CD4-positive, alpha-beta T cell treated with Interleukin-4 for 4 hours (primary cell): ENCODE measurements around the gene ZDHHC14.

Source experiments
- DNase-seq: peaks from one replicate; pipeline ENCODE4 v3.0.0-alpha.2; 2020

ZDHHC14 gene

GRCh38 chr6:157520117-157520406 is 139.1 kb downstream of the ZDHHC14 start:
- no peak for DNase-seq

- no peak for DNase-seq
These were observed 139.8 kb downstream of the ZDHHC14 start for GRCh38 chr6:157520596-157521361.

GRCh38 chr6:157521362-157522335 is 140.7 kb downstream of the ZDHHC14 start:
- DNase-seq = no peak

- DNase-seq = no peak
These were observed 141.5 kb downstream of the ZDHHC14 start for GRCh38 chr6:157522472-157522871.

DNA sequence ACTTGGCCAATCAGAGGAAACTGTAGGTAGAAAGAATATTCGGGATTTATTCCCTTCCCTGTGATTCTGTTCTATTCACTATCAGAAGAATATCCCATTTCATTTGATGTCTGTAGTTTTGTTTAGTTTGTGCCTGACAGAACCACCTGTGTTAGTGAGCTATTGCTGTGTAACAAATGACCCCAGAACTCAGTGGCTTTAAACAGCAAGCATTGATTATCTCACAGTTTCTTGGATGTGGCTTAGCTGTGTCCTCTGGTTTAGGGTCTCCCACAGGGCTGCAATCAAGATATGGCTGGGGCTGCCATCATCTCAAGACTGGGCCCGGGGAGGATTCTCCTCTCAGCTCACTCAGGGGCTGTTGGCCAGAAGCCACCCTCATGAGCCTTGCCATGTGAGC is 143.7 kb downstream of the ZDHHC14 start:
- no peak for DNase-seq

DNA sequence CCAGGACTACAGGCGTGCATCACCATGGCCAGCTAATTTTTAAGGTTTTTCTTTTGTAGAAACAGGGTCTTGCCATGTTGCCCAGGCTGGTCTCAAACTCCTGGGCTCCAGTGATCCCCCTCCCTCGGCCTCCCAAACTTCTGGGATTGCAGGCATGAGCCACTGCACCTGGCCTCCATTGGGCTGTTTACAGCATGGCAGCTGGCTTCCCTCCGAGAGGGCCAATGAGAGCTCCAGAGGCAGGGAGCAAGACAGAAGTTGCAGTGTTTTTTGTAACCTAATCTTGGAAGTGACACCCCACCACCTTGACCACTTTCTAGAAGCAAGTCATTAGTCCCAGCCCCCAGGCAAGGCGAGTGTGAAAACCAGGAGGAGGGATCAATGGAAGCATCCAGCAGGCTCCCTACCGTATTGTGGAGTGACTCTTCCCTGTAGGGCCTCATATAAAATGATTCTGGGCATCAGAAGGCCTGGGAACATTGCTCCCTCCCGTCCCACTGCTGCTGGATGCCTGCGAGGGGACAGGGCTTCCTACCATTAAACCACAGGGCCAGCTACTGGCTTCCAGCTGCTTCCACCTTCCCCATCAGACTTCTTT is 144.4 kb downstream of the ZDHHC14 start:
- no peak for DNase-seq

DNA sequence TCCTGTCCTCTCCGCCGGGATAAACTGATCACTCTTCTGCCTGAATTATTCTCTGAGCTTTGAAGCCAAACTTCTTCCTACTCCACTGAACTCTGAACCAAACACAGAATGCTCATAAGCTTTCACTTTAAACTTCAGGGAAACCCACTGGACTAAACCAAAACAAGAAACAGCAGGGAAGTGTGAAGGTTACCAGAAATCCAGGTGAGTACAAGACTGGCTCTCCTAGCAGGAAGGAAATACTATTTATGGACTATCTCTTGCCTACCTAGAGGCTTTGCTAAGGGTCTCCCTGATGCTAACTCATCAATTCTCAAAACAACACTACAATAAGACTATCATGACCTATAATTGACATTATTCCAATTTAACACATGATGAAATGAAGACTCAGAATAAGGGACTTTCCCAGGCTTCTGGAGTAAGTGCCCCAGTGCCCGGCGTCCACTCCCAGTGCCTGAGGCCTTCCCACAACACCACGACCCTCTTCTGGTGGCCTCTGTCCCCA is 145.0 kb downstream of the ZDHHC14 start:
- no peak for DNase-seq

- DNase-seq = no peak
These were observed 146.5 kb downstream of the ZDHHC14 start for GRCh38 chr6:157527471-157527907.

DNA sequence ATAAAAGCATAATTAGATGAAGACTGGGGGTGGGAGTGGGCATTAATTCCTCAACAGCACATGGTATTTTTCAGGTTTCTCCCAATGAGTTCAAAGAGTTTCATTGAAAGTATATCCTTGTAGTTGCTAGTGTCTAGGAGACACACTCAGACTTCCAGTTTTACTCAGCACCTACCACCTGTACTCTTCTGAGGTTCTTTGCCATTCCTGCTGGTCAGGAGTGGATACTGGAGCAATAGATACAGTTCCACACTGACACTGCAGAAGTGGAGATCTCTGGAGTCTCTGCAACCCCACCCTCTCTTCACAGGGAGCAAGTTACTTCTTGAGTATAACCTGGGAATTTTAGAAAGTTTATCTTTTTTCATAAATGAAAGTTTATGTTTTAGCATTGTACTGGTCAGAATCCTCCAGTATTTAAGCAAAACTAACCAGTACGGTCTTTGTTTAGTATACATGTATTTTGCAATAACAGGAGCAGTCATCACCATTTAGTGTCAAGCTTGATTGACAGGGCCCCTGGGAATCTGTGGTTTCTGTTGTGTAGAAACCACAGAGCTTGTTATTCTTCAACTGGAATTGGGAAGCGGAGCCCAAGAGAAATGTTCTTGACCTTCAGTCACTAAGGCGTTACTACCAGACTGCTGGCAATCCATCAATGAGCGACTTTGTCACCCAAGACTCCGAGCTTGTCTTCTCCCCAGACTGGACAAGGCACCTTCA is 148.1 kb downstream of the ZDHHC14 start:
- no peak for DNase-seq

DNA sequence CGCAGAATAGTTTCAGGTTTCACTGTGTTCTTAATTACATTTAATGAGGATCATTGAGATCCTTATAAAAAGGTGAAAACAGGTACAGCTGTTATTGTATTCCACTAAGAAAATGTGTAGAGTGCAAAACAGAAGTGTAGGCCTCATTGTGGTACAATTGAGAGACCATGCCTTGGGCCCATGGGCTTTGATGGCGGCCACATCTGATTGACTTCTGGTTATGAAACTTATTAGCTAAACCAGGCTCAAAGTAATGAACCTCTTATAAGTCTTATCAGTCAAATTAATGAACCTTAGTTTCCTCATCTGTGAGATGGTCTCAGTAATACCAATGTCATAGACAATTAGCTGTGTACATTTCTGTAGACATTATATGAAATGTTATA is 148.7 kb downstream of the ZDHHC14 start:
- no peak for DNase-seq

DNA sequence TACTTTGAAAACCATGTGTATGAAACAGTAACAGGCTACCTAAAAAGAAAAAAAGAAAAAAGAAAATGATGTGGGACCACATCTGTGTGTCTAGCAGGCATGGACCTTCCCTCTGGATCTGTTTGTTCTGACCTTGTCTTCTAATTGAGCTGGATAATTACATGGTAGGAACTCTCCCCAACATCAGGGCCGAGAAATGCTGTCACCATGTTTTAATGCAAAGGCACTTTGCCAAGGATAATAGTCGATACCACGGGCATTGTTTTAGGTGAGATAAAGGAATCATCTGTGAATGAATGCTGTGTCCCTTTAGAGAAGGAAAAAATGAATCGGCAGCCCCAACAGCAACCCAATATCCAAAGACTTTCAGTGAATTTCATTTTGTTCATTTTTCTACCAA is 149.1 kb downstream of the ZDHHC14 start:
- DNase-seq = no peak

- DNase-seq = no peak
These were observed 149.8 kb downstream of the ZDHHC14 start for GRCh38 chr6:157530724-157531168.

DNA sequence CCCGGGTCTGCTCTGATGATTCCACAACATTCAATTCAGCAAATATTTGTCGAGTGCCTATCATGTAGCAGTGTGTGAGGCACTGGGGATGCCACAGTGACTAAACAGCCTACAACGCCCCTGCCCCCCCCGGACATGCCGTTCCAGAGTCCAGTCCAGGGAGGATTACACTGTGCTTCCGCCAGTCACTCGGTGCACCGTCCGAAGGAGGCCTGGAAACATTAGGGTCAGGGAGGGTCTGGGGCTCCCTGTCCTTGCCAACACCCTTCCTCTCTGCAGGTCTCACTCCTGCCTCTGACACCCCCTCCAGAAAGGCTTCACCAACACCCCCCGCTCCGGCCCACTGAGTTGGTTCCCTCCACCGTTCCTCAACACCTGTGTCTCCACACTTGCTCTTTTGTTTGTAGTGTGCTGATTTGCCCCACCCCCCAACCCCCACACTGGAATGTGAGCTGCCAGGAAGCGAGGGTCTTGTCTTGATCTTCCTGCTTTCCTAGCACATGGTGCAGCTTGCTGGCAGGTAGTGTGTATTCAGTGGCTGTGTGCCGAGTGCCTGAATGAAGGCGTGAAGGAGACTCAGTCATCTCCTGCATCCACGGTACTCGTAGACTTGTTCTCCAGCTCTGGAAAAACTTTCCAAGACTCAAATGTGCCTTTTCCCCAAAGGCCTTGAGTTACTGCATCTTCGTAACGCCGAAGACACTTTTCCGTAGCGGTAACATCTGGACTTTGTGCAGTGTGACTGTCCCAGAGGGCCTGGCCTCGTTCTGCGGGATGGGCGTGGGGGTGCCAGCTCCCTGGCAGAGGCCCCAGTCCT is 150.4 kb downstream of the ZDHHC14 start:
- DNase-seq = no peak

DNA sequence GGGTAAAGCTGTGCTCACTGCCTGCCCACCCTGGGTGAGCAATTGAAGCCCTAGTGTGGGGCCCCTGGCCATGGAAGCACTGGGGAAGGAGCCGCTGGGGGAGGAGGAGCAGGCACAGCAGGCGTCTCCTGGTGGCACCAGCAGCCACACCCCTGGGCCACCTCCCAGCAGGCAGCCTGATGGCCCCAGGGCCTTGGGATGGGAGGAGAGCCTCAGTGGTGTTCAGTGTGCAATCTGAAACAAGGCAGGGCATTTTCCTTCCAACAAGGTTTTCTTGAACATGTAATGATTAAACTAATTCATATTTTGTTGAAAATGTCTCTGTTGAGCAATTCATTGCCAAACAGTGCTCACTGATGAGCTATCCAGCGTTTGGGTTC is 151.0 kb downstream of the ZDHHC14 start:
- no peak for DNase-seq

DNA sequence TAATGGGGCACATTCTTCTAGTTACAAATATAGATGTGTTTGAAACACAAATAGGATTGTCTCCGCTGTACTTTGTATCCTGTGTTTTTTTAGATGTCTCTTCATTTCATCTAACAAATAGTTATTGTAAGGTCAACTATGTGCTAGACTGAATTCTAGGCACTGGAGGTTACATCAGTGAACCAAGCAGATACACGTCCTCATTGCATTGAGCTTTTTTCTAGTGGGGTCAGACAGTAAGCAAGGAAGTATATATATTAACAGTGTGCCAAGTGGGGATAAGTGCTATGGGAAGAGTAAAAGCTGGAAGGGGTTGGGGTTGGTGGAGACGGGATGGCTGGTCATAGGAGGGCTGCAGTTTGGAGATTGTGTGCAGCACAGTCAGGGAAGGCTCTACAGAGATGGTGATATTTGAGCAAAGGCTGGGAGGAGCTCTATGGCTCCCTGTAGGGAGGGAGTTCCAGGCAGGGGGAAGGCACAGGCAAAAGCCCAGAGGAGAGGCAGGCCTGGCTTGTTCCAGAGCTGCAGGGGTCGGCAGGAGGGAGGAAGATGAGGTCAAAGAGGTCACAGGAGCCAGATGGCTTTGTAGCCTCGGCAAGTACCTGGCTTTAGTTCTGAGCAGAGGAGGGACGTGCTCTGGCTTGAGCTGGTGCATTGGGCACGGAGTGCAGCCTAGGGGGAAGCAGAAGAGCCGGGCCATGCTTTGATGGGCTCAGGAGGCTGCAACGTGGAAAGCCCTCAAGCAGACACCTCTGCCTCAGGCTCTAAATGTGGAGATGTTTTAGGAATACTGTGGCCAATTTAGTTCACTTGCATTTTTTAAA is 152.3 kb downstream of the ZDHHC14 start:
- no peak for DNase-seq

- no peak for DNase-seq
These were observed 153.3 kb downstream of the ZDHHC14 start for GRCh38 chr6:157534134-157534871.

GRCh38 chr6:157534977-157535339 is 154.0 kb downstream of the ZDHHC14 start:
- no peak for DNase-seq

- DNase-seq = peak; percentile 66
These were observed 154.6 kb downstream of the ZDHHC14 start for GRCh38 chr6:157535340-157536222.

- DNase-seq = no peak
These were observed 155.2 kb downstream of the ZDHHC14 start for GRCh38 chr6:157536223-157536545.
